Fibroblast of lung (primary cell): ENCODE measurements around the gene CEMP1.

ENCODE experiments used
- CTCF ChIP-seq, 2 donors: IDR thresholded peaks in 1 of 2; conservative IDR thresholded peaks in 1 of 2; 1 replicate in 1 of 2; 2 replicates in 1 of 2; pipeline ENCODE4 v1.5.1; 2011 to 2012; ENCODE audit warnings: low read length in 2 of 2, control low read depth in 1 of 2, inconsistent platforms in 1 of 2, low read depth in 1 of 2, mild to moderate bottlenecking in 1 of 2
- EZH2 ChIP-seq: IDR thresholded peaks from 2 replicates; pipeline ENCODE4 v1.5.1; 2012; ENCODE audit warnings: low read length, control low read depth, mild to moderate bottlenecking; ENCODE audit errors: missing control alignments

- TF ChIP-seq EZH2 (no peak), CTCF (conservative IDR thresholded peaks at IDR 0.05 in 1 of 2, IDR thresholded peaks at IDR 0.05 in 1 of 2; ENCODE audit: low read depth in 1 of 2, low read length in 2 of 2) (no peak)
Observed at GRCh38 chr16:2497695-2498484, 33.3 kb downstream of the CEMP1 start.
